ENCODE measurements around the gene IRX1. TPM values are rescaled to one million over a fixed set of nuclear protein-coding genes. Genes with fewer than 3 reads are reported as not detected.

The IRX1 gene
- total RNA-seq, 1 donor from 2014 or later = not detected

DNA sequence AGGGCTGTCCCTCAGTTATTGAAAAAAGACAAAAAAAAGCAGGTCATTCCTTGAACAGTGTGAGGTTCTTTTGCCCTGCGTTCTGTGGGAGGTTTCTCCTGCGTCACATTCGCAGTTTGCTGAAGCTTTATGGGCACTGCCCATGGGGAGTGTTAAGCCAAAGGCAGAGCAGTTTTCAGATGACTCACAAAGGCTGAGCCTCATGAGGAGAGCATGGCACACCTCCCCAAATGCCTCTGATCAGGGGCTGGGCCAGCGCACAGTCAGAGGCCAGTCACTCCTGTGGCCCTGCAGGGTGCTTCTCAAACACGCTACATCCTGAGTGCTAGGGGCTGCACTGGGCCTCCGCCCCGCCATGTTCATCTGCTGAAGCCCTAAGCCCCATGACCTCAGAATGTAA is 38.4 kb downstream of the IRX1 start:
- H3K27me3 Mint-ChIP-seq (ENCODE audit: low read depth) = no peaks in the 10 kb centered on the region
- no peak overlapping the region for H3K4me3 Mint-ChIP-seq (ENCODE audit: low read depth)
- H3K4me1 Mint-ChIP-seq (ENCODE audit: low read depth) = no peaks in the 10 kb centered on the region
- no peaks in the 10 kb centered on the region for H3K36me3 Mint-ChIP-seq (ENCODE audit: low read depth)
- H3K27ac Mint-ChIP-seq = no peak overlapping the region
- peaks cover 15% of the 10 kb centered on the region for H3K9me3 Mint-ChIP-seq
- no peak for DNase-seq (ENCODE audit: low spot score)
- intact Hi-C loops (cut with micrococcal nuclease) = no loop called here

DNA sequence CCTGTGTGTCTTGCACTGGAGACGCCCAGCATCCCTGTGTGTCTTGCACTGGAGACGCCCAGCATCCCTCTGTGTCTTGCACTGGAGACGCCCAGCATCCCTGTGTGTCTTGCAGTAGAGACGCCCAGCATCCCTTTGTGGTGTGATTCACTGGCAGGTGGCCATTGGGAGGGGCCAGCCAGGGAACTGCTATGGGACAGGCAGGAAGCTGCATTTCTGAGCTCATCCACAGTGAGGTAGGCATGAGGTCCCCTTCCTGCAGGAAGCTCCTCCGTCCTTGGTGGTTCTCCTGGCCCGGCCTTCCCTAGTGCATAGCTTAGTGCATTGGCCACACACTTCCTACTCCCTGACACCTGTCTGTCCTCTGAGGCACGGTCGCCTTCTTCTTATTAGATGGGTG is 43.5 kb downstream of the IRX1 start:
- no peak for DNase-seq (ENCODE audit: low spot score)
- intact Hi-C loops (cut with micrococcal nuclease) = no loop called here
- Mint-ChIP-seq H3K27ac (no peak overlapping the region), H3K4me3 (ENCODE audit: low read depth) (no peak overlapping the region), H3K4me1 (ENCODE audit: low read depth) (no peaks in the 10 kb centered on the region), H3K9me3 (peaks cover 6% of the 10 kb centered on the region), H3K27me3 (ENCODE audit: low read depth) (no peaks in the 10 kb centered on the region), H3K36me3 (ENCODE audit: low read depth) (no peaks in the 10 kb centered on the region)

DNA sequence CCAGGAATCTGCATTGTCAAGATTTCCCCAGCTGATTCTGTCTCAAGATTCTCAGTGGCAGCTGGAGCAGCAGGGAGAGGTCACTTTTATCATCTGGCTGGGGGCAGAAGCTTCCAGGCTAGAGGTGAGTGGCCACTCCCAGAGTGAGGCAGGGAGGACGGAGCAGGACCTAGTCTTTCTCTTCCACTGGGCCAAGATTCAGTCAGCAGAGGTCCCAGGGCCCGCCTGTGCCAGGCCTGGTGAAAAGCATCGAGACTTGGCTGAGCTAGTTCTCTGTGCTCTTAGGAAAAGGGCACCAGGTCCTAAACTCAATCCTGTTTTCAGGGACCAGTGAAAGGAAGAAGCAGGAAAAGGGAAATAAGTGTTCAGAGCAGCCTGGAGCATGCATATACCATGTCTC is 46.6 kb downstream of the IRX1 start:
- no peaks in the 10 kb centered on the region for H3K27me3 Mint-ChIP-seq (ENCODE audit: low read depth)
- no peaks in the 10 kb centered on the region for H3K4me1 Mint-ChIP-seq (ENCODE audit: low read depth)
- intact Hi-C loops (cut with micrococcal nuclease) = no loop called here
- H3K27ac Mint-ChIP-seq = no peak overlapping the region
- no peak overlapping the region for H3K4me3 Mint-ChIP-seq (ENCODE audit: low read depth)
- H3K9me3 Mint-ChIP-seq = no peaks in the 10 kb centered on the region
- DNase-seq (ENCODE audit: low spot score) = no peak
- H3K36me3 Mint-ChIP-seq (ENCODE audit: low read depth) = no peaks in the 10 kb centered on the region

DNA sequence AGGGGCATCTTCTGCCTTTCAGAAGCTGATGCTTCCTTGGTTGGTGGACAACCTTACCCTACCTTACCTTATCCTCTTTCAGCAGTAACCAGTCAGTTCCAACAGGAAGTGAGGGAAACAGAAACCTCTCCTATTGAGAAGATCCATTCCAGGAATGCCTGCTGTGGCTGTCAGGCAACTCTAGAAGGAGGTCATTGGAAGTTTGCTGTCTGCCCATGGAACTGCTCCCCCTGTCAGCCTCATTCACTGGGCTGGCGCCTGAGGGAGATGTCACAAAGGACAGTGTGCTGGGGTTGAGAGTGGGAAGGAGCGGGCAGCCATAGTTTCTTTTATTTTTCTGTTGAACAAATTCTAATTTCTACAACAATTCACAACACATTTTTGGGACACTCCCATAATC is 54.7 kb downstream of the IRX1 start:
- peaks cover 5% of the 10 kb centered on the region for H3K9me3 Mint-ChIP-seq
- intact Hi-C loops (cut with micrococcal nuclease) = no loop called here
- no peak overlapping the region for H3K27ac Mint-ChIP-seq
- H3K4me1 Mint-ChIP-seq (ENCODE audit: low read depth) = no peaks in the 10 kb centered on the region
- no peaks in the 10 kb centered on the region for H3K27me3 Mint-ChIP-seq (ENCODE audit: low read depth)
- DNase-seq (ENCODE audit: low spot score) = no peak
- no peak overlapping the region for H3K4me3 Mint-ChIP-seq (ENCODE audit: low read depth)
- no peaks in the 10 kb centered on the region for H3K36me3 Mint-ChIP-seq (ENCODE audit: low read depth)

DNA sequence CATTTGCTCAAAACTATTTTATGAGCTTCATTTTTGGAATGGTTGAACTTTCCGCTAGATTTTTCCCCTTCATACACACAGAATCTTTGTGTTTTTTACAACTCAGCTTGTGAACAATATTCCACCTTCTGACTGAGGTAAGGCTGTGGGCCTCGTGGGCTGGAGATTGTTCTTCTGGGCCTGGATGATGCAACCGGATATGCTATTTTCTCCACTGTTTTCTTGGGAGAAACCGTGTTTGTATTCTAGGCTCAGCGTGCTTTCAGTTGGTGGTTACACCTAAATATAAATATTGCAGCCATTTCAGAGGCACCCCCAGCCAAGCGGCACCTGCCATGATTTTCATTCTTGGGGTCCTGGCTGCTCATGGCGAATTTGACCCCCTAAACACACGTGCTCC is 55.2 kb downstream of the IRX1 start:
- Mint-ChIP-seq H3K4me3 (ENCODE audit: low read depth) (no peak overlapping the region), H3K4me1 (ENCODE audit: low read depth) (no peaks in the 10 kb centered on the region), H3K36me3 (ENCODE audit: low read depth) (no peaks in the 10 kb centered on the region), H3K27ac (no peak overlapping the region), H3K27me3 (ENCODE audit: low read depth) (no peaks in the 10 kb centered on the region), H3K9me3 (peaks cover 5% of the 10 kb centered on the region)
- intact Hi-C loops (cut with micrococcal nuclease) = no loop called here
- DNase-seq (ENCODE audit: low spot score) = no peak
